Measurements from ENCODE around the gene GLTP.

GLTP gene

GRCh38 chr12:109830267-109830666 is 50.1 kb downstream of the GLTP start:
- TF ChIP-seq MYC (IDR thresholded peaks at IDR 0.05; ENCODE audit: low read depth, low read length) = no peak
- TF ChIP-seq CTCF (IDR thresholded peaks at IDR 0.05; ENCODE audit: low read depth, low read length) = no peak
- no peak for TF ChIP-seq POLR2A (IDR thresholded peaks at IDR 0.05; ENCODE audit: extremely low read depth, insufficient read length)
- no peak for TF ChIP-seq MAX (IDR thresholded peaks at IDR 0.05; ENCODE audit: low read depth, low read length)
- H3K4me3 ChIP-seq (ENCODE audit: low read depth, low read length) = no peak overlapping the region
- DNase-seq (ENCODE audit: low read depth) = no peak

GRCh38 chr12:109829667-109830066 is 50.7 kb downstream of the GLTP start:
- TF ChIP-seq MAX (IDR thresholded peaks at IDR 0.05; ENCODE audit: low read depth, low read length) (no peak), CTCF (IDR thresholded peaks at IDR 0.05; ENCODE audit: low read depth, low read length) (no peak), MYC (IDR thresholded peaks at IDR 0.05; ENCODE audit: low read depth, low read length) (no peak), POLR2A (IDR thresholded peaks at IDR 0.05; ENCODE audit: extremely low read depth, insufficient read length) (no peak)
- no peak overlapping the region for H3K4me3 ChIP-seq (ENCODE audit: low read depth, low read length)
- DNase-seq (ENCODE audit: low read depth) = no peak

GRCh38 chr12:109828754-109829511 is 51.4 kb downstream of the GLTP start:
- no peak for TF ChIP-seq POLR2A (IDR thresholded peaks at IDR 0.05; ENCODE audit: extremely low read depth, insufficient read length)
- TF ChIP-seq MYC (IDR thresholded peaks at IDR 0.05; ENCODE audit: low read depth, low read length) = no peak
- no peak for TF ChIP-seq CTCF (IDR thresholded peaks at IDR 0.05; ENCODE audit: low read depth, low read length)
- no peak for TF ChIP-seq MAX (IDR thresholded peaks at IDR 0.05; ENCODE audit: low read depth, low read length)
- no peak overlapping the region for H3K4me3 ChIP-seq (ENCODE audit: low read depth, low read length)
- DNase-seq (ENCODE audit: low read depth) = no peak

GRCh38 chr12:109827566-109828550 is 52.5 kb downstream of the GLTP start:
- peak; percentile 88 for DNase-seq (ENCODE audit: low read depth)
- no peak overlapping the region for H3K4me3 ChIP-seq (ENCODE audit: low read depth, low read length)
- TF ChIP-seq POLR2A (IDR thresholded peaks at IDR 0.05; ENCODE audit: extremely low read depth, insufficient read length) = no peak

- no peak for TF ChIP-seq CTCF (IDR thresholded peaks at IDR 0.05; ENCODE audit: low read depth, low read length)
- no peak for TF ChIP-seq POLR2A (IDR thresholded peaks at IDR 0.05; ENCODE audit: extremely low read depth, insufficient read length)
- no peak for TF ChIP-seq MAX (IDR thresholded peaks at IDR 0.05; ENCODE audit: low read depth, low read length)
- no peak for TF ChIP-seq MYC (IDR thresholded peaks at IDR 0.05; ENCODE audit: low read depth, low read length)
- H3K4me3 ChIP-seq (ENCODE audit: low read depth, low read length) = no peak overlapping the region
- no peak for DNase-seq (ENCODE audit: low read depth)
Measured at GRCh38 chr12:109827080-109827479, 53.3 kb downstream of the GLTP start.

GRCh38 chr12:109824731-109825130 is 55.6 kb downstream of the GLTP start:
- DNase-seq (ENCODE audit: low read depth) = no peak
- TF ChIP-seq MYC (IDR thresholded peaks at IDR 0.05; ENCODE audit: low read depth, low read length) (no peak), MAX (IDR thresholded peaks at IDR 0.05; ENCODE audit: low read depth, low read length) (no peak), POLR2A (IDR thresholded peaks at IDR 0.05; ENCODE audit: extremely low read depth, insufficient read length) (no peak), CTCF (IDR thresholded peaks at IDR 0.05; ENCODE audit: low read depth, low read length) (no peak)
- H3K4me3 ChIP-seq (ENCODE audit: low read depth, low read length) = no peak overlapping the region

All from NB4 (cell line).